SW480 (cell line): ENCODE data around the gene CCDC85C.

Source experiments
- DNase-seq: peaks from one replicate; pipeline ENCODE4 v3.0.0-alpha.2; 2016; ENCODE audit warnings: low spot score

Gene CCDC85C

GRCh38 chr14:99605299-99605961 is 1.4 kb upstream of the CCDC85C start:
- peak; percentile 77 for DNase-seq

- peak; percentile 65 for DNase-seq
Measured at GRCh38 chr14:99604766-99605298, 825 bp upstream of the CCDC85C start.

GRCh38 chr14:99604278-99604765 is 315 bp upstream of the CCDC85C start:
- peak; percentile 96 for DNase-seq

- no peak for DNase-seq
Measured at GRCh38 chr14:99602788-99603415, 1.1 kb downstream of the CCDC85C start.

GRCh38 chr14:99602054-99602787 is 1.8 kb downstream of the CCDC85C start:
- peak; percentile 49 for DNase-seq

- DNase-seq, result no peak
Measured at GRCh38 chr14:99601361-99601831, 2.6 kb downstream of the CCDC85C start.

GRCh38 chr14:99600232-99600888 is 3.6 kb downstream of the CCDC85C start:
- no peak for DNase-seq

- DNase-seq, result no peak
Measured at GRCh38 chr14:99599393-99599792, 4.6 kb downstream of the CCDC85C start.

GRCh38 chr14:99598774-99599173 is 5.2 kb downstream of the CCDC85C start:
- DNase-seq, result no peak

GRCh38 chr14:99597911-99598600 is 6.0 kb downstream of the CCDC85C start:
- no peak for DNase-seq

GRCh38 chr14:99596772-99597171 is 7.2 kb downstream of the CCDC85C start:
- DNase-seq, result no peak

- no peak for DNase-seq
Measured at GRCh38 chr14:99596071-99596627, 7.9 kb downstream of the CCDC85C start.

- no peak for DNase-seq
Measured at GRCh38 chr14:99595524-99595923, 8.5 kb downstream of the CCDC85C start.

GRCh38 chr14:99595034-99595433 is 9.0 kb downstream of the CCDC85C start:
- no peak for DNase-seq

- DNase-seq, result no peak
Measured at GRCh38 chr14:99593971-99594841, 9.8 kb downstream of the CCDC85C start.

- no peak for DNase-seq
Measured at GRCh38 chr14:99592933-99593753, 10.9 kb downstream of the CCDC85C start.

GRCh38 chr14:99592394-99592793 is 11.6 kb downstream of the CCDC85C start:
- no peak for DNase-seq

GRCh38 chr14:99590746-99591555 is 13.1 kb downstream of the CCDC85C start:
- DNase-seq, result peak; percentile 45
